Measurements from ENCODE around the gene FTH1.
"Not testable (repeated sequence)": the region's sequence is repeated elsewhere in the genome, so short reads cannot be mapped to it uniquely, and the experiment has no call there.

FTH1 gene

GRCh38 chr11:62010935-62011528 is 43.6 kb upstream of the FTH1 start:
- no peaks in the 10 kb centered on the region for H3K9me2 ChIP-seq (ENCODE audit: low read depth, low read length)
- H3F3A ChIP-seq (ENCODE audit: insufficient read depth, low read length), result no peaks in the 10 kb centered on the region
- peaks cover 4% of the 10 kb centered on the region; the same call in 1 of the 2 replicates for H3K27me3 ChIP-seq (ENCODE audit: insufficient read depth, low read length)
- H3K27ac ChIP-seq (ENCODE audit: low read depth, low read length, poor library complexity, severe bottlenecking), result no peak overlapping the region
- H3K79me2 ChIP-seq (ENCODE audit: insufficient read depth, low read length), result no peaks in the 10 kb centered on the region
- no peak overlapping the region for H3K9ac ChIP-seq (ENCODE audit: low read length)
- no peaks in the 10 kb centered on the region for H4K20me1 ChIP-seq (ENCODE audit: insufficient read depth, low read length)
- H3K4me1 ChIP-seq (ENCODE audit: insufficient read depth, low read length, severe bottlenecking), result no peaks in the 10 kb centered on the region
- no peak overlapping the region for H2AFZ ChIP-seq (ENCODE audit: low read length)
- no peak overlapping the region for H3K4me3 ChIP-seq (ENCODE audit: low read depth, low read length, poor library complexity, severe bottlenecking)
- no peaks in the 10 kb centered on the region; the same call in 1 of the 2 replicates for H3K36me3 ChIP-seq (ENCODE audit: insufficient read depth, low read length)
- H3K4me2 ChIP-seq (ENCODE audit: low read length), result no peak overlapping the region
- no peaks in the 10 kb centered on the region for H3K9me3 ChIP-seq (ENCODE audit: low read length)
- TF ChIP-seq CTCF (IDR thresholded peaks at IDR 0.05; ENCODE audit: low read length), result no peak
- no peak for TF ChIP-seq EZH2 (IDR thresholded peaks at IDR 0.05; ENCODE audit: borderline replicate concordance, low read length)

- no peaks in the 10 kb centered on the region for H3K9me2 ChIP-seq (ENCODE audit: low read depth, low read length)
- no peak overlapping the region for H3K4me3 ChIP-seq (ENCODE audit: low read depth, low read length, poor library complexity, severe bottlenecking)
- H3K27ac ChIP-seq (ENCODE audit: low read depth, low read length, poor library complexity, severe bottlenecking), result no peak overlapping the region
- H3K36me3 ChIP-seq (ENCODE audit: insufficient read depth, low read length), result no peaks in the 10 kb centered on the region; the same call in 1 of the 2 replicates
- H2AFZ ChIP-seq (ENCODE audit: low read length), result no peak overlapping the region
- H4K20me1 ChIP-seq (ENCODE audit: insufficient read depth, low read length), result no peaks in the 10 kb centered on the region
- H3F3A ChIP-seq (ENCODE audit: insufficient read depth, low read length), result no peaks in the 10 kb centered on the region
- H3K4me2 ChIP-seq (ENCODE audit: low read length), result no peak overlapping the region
- no peaks in the 10 kb centered on the region for H3K9me3 ChIP-seq (ENCODE audit: low read length)
- no peak overlapping the region for H3K9ac ChIP-seq (ENCODE audit: low read length)
- H3K4me1 ChIP-seq (ENCODE audit: insufficient read depth, low read length, severe bottlenecking), result no peaks in the 10 kb centered on the region
- H3K79me2 ChIP-seq (ENCODE audit: insufficient read depth, low read length), result no peaks in the 10 kb centered on the region
- peaks cover 4% of the 10 kb centered on the region; the same call in 1 of the 2 replicates for H3K27me3 ChIP-seq (ENCODE audit: insufficient read depth, low read length)
- TF ChIP-seq CTCF (IDR thresholded peaks at IDR 0.05; ENCODE audit: low read length), result no peak
- TF ChIP-seq EZH2 (IDR thresholded peaks at IDR 0.05; ENCODE audit: borderline replicate concordance, low read length), result no peak
These were observed 40.8 kb upstream of the FTH1 start for GRCh38 chr11:62008193-62008592.

- H3K4me2 ChIP-seq (ENCODE audit: low read length), result no peak overlapping the region
- no peak overlapping the region for H3K9ac ChIP-seq (ENCODE audit: low read length)
- no peaks in the 10 kb centered on the region for H3K9me3 ChIP-seq (ENCODE audit: low read length)
- H3K9me2 ChIP-seq (ENCODE audit: low read depth, low read length), result no peaks in the 10 kb centered on the region
- no peak overlapping the region for H3K4me3 ChIP-seq (ENCODE audit: low read depth, low read length, poor library complexity, severe bottlenecking)
- no peak overlapping the region for H2AFZ ChIP-seq (ENCODE audit: low read length)
- H3F3A ChIP-seq (ENCODE audit: insufficient read depth, low read length), result no peaks in the 10 kb centered on the region
- TF ChIP-seq EZH2 (IDR thresholded peaks at IDR 0.05; ENCODE audit: borderline replicate concordance, low read length), result no peak
- no peak for TF ChIP-seq CTCF (IDR thresholded peaks at IDR 0.05; ENCODE audit: low read length)
- H3K27ac ChIP-seq (ENCODE audit: low read depth, low read length, poor library complexity, severe bottlenecking), result no peak overlapping the region
- H3K79me2 ChIP-seq (ENCODE audit: insufficient read depth, low read length), result no peaks in the 10 kb centered on the region
- H3K4me1 ChIP-seq (ENCODE audit: insufficient read depth, low read length, severe bottlenecking), result no peaks in the 10 kb centered on the region
- no peaks in the 10 kb centered on the region for H4K20me1 ChIP-seq (ENCODE audit: insufficient read depth, low read length)
- no peaks in the 10 kb centered on the region; the same call in 1 of the 2 replicates for H3K36me3 ChIP-seq (ENCODE audit: insufficient read depth, low read length)
- H3K27me3 ChIP-seq (ENCODE audit: insufficient read depth, low read length), result 0 out of 2 replicates have a peak, but pooled peaks cover 4% of the 10 kb centered on the region
These were observed 37.0 kb upstream of the FTH1 start for GRCh38 chr11:62004473-62004872.

GRCh38 chr11:62002283-62002682 is 34.8 kb upstream of the FTH1 start:
- H4K20me1 ChIP-seq (ENCODE audit: insufficient read depth, low read length); H2AFZ ChIP-seq (ENCODE audit: low read length); H3K79me2 ChIP-seq (ENCODE audit: insufficient read depth, low read length); H3K4me2 ChIP-seq (ENCODE audit: low read length); H3K9ac ChIP-seq (ENCODE audit: low read length); H3K36me3 ChIP-seq (ENCODE audit: insufficient read depth, low read length); H3K27ac ChIP-seq (ENCODE audit: low read depth, low read length, poor library complexity, severe bottlenecking); H3K9me2 ChIP-seq (ENCODE audit: low read depth, low read length); H3F3A ChIP-seq (ENCODE audit: insufficient read depth, low read length); H3K4me3 ChIP-seq (ENCODE audit: low read depth, low read length, poor library complexity, severe bottlenecking); H3K9me3 ChIP-seq (ENCODE audit: low read length); H3K27me3 ChIP-seq (ENCODE audit: insufficient read depth, low read length); H3K4me1 ChIP-seq (ENCODE audit: insufficient read depth, low read length, severe bottlenecking): not testable (repeated sequence)
